GM19395 (cell line): Measurements from ENCODE around the gene GRIP2.

ENCODE experiments used
- ATAC-seq: cut with Tn5 transposase; IDR thresholded peaks from one replicate; pipeline ENCODE4 v1.9.1; 2021; ENCODE audit warnings: mild to moderate bottlenecking, moderate library complexity; ENCODE audit not compliant: unreplicated experiment

Gene GRIP2

DNA sequence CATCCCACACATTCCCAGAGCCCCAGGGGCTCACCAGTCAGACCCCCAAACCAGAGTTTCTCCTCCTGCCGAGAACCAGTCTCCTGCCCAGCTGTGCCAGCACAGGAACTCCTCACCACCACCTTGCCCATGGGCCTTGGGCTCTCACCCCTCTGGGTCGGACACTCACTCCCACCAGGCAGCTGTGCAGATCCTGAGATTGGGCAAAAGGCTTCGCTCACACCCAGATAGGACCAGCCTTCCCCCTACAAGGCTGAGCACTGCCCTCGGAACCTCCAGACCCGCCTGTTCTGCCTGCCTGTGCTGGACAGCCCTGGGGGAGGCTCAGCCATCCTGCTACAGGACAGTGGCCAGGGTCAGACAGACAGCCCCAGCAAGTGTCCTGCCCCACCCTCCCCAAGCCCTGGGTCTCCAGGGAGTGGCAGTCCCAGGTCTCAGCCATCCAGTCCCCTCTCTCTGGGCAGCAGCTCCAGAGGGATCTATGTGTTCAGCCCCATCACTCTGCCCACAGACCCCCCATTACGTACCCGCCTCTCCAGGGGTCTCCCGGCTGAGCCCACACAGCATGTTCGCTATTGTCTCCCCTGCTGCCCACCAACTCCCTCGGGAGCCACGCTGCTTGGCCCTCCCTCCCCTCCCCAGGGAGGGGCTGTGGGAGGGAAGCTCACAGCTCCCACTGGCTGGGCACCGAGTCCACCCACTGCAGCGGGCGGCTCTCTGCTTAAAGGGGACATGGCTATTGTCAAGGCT is at the start of gene GRIP2:
Gene GRIP2, minus strand, starts transcription at position 601 of the 750 bp plus-strand sequence. Its CDS starts 34 bp downstream, at position 567.
- no peak for ATAC-seq

DNA sequence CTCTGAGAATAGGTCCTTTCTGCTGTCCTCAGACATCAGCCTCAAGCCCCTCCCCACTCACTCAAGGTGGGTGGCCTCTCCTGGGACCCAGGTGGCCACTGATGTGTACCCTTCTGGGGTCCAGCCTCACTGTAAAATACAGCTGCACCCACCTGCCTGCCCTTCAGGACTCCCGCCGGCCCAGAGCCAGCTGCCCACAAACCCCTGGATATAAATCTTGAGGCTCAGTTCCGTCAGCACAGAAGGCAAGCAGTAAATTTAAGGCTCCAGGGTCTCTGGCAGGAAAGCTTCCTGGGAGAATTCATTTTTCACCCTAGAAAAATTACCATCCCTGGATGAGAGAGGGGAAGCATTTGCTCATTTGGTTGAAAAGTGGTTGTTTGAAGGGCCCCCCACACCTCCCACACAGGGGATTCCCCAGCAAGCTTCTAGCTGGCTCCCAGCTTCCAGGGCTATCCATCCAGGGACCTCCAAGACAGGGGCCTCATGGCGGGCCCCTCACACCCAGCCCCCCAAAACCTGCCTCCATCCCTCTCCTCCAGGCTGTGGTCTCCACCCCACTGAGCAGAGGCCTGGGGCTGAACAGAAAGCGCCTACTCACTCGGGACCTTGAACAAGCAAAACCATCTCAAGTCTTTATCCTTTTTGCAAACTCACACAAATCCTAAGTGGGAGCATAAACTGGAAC is 48.4 kb upstream of the GRIP2 start:
- no peak for ATAC-seq

DNA sequence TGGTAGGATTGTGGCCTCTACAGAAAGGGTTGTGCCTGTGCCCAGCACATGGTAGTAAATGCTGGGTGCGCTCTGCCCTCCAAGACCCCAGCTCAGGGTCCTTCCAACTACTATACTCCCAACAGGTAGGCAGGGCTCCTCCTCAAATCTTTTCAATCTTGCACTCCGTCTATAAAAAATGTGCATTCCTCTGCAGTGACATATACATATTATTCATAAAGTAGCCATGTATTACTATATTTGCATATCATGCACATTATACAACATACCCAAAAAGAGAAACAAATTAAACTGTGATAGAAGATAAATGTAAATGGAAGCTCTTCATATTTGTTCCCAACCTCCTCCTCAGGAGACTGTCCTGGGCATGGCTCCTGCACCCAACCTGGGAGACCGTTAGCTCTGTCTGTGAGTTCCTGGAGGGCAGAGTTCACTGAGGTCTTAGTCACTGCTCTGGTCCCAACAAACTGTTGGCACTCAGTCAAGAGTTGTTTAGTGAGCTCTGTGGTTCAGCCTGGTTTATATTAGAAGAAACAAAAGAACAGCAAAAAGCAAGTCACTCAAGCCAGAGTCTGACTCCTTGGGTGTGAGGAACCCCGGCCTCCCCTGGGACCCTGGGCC is 47.7 kb upstream of the GRIP2 start:
- no peak for ATAC-seq

DNA sequence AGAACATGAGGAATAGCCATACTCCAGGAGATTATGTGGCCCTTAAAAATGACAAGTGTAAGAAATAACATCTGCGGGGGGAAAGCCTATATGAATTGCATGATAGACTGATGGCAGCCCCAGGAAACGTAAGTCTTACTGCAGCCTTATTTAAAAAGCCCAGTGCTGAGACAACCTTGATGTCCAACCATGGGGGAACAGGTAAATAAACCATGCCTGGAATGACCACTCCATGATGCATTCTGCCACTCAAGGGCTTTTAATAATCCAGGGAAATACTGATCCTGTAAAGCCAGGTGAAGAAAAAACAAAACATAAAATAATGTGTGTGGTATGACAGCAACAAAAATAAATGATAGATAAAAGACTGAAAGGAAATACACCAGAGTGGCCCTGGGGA is 46.5 kb upstream of the GRIP2 start:
- no peak for ATAC-seq

DNA sequence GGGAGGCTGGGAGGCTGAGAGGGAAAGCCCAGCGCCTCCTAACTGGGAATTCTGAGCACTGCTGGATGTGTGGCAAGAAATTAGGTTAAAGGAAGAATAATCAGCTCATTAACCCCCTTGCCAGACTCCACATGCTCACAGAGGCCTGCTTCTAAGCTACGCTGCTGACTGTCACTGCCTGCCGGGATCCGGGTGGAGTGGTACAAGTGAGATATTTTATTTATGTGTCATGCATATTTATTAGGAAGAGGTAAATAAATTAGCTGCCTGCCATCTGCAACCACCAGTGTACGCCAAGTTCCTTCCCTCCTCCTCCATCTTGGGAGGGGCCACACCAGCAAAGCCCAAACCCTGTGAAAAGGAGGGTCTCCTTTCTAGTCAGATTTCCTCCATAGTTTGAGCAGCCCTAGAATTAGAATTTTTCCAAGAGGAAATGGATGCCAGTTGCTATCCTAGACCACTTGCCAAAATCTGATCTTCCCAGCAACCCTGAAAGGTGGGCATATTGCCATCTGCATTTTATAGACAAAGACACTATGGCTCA is 43.5 kb upstream of the GRIP2 start:
- no peak for ATAC-seq

DNA sequence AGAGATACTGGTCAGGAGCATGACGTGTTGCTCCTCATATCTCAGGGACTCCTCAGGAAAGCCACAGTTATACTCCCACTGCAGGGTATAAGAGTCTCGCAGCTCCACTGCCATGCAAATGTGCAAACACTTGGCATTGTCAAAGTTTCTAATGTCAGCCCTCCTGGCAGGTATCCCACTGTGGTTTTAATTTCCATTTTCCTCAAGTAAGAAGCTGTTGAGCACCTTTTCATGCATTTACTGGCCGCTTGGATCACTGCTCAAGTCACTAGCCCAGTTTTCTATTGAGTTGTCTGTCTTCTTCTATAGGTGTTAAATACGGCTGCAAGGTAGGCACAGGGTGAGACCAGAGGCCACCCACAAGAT is 41.9 kb upstream of the GRIP2 start:
- no peak for ATAC-seq

DNA sequence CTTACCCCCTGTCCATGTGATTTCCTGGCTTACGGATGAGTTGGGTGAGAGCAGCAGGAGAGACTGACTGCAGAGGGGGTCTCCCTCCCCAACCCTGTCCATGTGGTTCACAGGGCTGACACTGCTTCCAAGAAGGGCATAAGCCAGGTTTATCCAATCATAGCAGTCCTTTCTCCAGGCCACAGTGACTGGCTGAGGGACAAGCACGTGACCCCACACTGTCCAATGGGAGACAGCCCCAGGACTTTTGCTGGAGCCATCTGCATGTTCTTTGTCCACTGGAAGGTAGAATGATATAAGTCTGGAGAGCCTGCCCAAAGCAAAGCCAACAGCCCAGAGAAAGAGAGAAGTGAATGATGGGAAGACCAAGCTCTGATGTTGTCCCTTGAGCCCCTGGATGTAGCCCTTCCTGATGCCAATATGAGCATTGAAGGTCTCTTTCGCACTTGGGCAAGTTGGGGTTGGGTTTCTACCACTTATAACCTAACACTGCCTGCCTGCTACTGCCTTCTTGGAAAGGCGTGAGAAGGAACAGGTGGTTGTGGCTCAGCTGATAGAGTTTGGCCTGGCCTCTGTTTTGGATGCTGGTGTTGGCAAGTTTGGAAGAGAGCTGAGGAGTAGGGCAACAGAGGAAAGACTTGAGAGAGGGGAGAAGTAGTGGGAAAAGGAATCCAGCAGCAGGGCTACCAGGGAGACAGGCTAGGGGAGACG is 41.3 kb upstream of the GRIP2 start:
- ATAC-seq = no peak

DNA sequence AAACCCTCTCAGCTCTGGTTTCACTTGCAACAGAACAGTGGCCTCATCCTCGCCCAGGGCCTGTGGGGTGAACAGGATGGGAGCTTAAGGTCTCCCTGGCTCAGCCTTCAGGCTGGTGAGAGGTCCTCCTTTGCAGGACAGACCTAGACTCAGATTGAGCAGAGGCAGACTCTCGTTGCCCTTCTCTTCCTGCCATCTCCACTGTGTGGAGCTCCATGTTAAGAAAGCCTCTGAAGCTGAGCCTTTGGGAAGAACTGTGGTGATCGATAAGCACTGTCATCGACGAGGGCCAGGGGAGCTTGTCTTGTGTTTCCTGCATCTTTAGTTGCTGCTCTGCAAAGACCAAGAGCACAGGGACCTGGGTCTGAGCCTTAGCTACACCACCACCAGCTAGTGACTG is 37.8 kb upstream of the GRIP2 start:
- no peak for ATAC-seq

DNA sequence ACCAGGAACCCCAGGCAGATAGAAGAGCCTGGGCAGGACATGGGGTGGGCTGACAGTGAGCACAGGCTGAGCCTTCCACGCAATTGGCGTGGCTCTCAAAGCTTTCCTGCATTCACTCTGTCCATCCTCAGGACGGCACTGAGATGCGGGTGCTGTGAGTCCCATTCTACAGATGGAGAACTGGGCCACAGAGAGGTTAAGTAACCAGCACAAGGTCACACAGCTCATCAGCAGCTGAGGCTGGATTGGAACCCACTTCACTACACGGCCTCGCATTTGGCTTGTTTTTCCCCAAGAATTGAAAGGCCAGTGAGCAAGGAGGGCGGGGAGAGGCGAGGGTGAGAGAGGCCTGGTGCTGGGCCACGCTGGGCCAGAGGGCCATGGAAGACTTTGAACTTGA is 36.0 kb upstream of the GRIP2 start:
- ATAC-seq = no peak

DNA sequence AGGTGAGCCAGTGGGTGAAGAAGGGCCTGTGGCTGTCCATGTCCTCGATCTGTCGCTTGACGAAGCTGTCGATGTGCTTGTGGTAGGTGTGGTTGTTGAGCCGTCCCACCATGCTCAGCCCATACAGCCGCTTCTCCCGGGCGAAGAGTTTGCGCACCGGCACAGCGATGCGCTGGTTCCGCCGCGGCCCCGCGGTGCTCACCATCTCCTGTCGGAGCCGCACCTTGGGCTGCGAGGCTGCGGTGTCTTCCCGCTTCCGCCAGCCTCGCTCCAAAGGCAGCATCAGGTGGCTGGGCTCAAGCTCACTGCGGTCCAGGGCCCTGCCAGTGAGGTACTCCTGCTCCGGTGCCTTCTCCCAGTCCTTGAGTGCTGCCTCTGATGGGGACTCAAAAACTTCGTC is 34.0 kb upstream of the GRIP2 start:
- no peak for ATAC-seq

DNA sequence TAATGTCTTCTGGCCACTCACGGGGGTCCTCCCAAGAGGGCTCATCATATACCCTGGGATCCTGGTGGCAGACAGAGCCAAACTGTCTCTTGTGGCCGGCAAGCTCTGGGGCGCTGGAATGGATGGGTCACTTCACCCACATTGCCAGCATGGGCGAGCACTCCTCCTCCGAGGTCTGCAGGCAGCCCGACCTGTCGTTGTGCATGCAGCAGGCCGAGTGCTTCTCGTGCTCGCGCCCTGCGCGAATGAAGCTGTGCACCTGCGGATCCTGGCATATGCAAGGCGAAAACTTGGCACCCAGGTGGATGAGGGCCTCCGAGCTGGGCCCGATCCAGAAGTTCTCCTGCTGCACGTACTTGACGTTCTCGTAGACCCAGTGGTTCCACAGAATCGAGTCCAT is 33.6 kb upstream of the GRIP2 start:
- no peak for ATAC-seq

DNA sequence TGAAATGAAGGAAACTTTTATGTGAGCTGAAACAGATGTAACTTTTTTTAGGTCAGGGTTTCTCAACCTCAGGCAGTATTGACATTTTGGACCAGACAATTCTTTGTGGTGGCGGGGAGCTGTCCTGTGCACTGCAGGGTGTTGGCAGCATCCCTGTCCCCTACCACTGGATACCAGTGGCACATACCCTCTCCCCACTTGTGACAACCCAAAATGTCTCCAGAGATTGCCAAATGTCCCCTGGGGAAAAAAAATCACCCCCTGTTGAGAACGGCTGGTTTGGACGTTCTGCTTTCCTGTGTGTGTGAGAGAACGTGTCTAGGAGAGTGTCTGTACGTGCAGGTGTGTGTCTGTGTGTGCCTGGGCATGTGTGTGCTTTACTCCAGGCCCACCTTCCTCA is 30.7 kb upstream of the GRIP2 start:
- ATAC-seq = no peak

DNA sequence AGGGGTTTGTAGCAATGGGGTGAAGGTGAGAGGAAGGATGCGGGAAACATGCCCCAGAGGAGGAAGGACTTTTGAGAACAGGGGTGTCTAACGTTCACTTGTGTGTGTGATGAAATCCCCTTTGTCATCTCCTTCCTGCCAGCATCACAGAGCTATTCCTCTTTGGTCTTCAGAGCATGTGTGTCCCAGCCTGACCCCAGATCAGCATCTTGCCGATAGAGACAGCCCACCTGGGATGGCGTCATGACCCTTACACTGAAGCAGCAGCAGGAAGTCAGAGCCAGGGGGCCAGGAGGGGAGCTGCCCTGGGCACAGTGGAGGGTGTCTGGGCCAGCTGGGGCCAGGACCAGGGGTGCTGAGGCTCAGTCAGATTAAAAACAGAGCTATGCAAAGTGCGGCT is 29.9 kb upstream of the GRIP2 start:
- no peak for ATAC-seq

DNA sequence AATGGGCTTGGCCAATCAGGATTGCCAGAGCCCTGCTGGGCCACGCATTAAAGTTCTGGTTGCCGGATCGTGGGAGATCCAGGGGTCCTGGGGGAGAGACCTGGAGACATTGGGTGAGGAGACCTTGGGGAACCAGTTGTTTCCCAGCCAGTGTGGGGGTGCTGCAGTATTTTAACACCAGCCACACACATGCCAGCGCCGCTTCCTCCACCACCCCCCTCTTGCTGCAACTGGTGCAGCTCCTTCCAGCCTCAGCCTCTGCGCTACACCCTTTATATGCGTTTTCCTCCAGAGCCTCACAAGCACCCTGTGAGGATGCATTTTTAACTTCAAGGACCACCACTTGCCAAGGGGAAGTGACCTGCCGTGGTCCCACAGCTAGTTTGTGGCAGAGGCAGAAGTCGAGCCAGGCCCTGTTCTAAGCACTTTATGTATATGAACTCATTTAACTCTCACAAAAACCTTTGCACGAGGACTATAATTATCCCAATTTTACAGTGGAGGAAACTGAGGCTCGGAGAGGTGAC is 29.4 kb upstream of the GRIP2 start:
- no peak for ATAC-seq

DNA sequence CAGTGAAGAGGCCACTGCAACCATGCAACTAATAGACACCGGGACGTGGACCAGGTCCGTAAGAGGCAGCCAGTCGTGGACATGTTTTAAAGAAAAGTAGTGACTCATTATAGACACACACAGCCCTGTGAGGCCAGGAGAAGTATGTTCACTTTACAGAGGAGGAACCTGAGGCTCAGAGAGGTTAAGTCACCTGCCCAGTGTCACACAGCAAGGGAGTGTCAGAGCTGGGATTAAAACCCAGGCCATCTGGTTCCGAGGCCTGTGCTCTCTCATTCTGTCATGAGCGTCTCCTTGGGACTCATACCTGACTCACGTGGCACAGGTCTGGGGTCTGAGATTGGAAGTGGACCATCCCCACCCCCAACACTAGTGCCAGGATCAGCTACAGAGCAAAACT is 28.1 kb upstream of the GRIP2 start:
- ATAC-seq = no peak

DNA sequence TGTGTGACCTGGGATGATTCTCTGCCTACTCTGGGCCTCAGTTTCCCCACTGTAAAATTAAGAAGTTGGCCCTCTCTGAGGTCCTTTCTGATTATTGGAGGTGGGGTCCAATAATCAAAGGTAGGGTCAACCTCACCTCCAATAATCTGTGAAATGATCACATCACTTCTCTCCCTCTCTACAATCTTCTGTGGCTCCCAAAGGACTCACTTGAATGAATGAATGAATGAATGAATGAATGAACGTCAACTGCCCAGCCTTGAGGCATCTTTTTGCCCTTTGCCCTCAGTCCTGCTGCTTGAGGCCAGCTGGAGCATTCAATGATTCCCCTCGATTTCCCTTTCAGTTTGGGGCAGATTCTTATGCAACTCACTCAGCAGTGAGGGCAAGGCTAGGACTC is 26.7 kb upstream of the GRIP2 start:
- no peak for ATAC-seq

DNA sequence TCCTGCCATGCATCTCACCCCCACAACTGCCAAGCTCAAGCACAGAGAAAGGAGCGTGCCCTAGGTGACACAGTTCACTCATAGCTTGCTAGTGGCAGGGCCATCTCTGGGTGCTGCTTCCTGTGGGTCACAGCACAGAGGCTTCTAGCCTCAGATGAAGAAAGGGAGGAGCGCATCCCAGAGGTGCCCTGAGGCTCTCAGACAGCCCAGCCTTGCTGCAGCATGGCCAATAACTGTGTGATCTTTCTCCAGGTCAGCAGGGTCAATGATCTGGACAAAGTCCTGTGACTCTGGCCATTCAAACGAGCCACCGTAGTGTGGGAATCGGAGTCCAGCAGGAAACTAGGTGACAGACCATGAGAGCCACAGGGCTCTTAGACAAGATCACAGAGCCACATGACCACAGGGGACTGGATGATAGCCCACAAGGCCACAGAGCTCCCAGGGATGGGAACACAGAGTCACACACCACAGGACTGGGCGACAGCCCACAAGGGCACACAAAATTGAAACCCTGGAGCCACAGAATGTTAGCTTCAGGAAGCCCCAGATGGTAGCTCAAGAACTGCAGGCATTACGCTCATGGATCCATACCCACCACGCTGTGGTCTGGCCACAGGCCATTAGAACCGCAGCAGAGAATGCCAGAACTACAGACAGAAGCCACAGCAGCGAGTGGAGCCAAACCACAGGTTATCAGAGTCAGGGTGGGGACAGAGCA is 25.9 kb upstream of the GRIP2 start:
- ATAC-seq = no peak

DNA sequence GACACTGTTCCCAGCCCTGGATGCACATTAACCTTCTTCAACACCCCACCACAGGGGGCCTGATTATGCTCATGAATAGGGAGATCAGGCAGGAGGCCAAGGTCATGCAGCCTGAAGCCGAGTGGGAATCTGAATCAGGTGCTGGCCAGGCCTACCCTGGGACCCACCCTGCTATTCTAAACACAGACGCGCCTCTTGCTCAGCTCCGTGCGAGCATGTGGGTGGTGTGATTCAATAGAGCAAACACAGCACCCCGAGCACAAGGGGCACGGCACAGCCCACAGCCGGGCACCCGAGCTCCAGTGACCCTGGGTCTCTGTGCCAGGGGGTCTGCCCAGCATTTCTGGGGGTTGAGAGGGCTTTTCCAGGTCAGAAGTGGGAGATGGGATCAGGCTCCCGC is 24.6 kb upstream of the GRIP2 start:
- ATAC-seq = no peak

DNA sequence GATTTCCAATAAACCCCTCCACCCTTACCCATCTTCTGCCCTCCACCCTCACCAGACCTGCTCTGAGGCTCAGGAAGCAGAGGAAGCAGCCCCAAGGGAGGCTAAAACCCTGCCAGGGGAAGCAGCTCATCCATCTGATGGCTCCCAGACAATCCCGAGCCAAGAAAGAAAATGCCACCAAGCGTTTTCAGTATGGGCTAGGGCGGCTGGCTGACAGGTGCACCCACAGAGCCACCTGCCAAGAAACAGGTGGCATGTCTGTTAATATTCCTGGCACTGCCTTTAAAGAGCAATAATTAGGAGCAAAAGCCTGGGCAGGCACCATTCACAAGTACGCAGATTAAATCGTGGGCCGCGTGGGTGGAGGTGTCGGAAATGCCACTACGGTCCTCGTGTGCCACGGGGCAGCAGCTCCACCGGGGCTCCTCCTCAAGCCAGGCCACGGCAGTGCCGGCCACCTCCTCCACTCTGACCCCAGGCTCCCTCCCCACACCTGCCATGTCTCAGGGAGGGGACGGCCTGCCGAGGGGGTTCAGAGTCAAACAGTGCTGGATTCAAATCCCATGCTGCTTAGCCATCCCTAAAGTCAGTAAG is 23.9 kb upstream of the GRIP2 start:
- ATAC-seq = no peak
